Duodenal mucosa (tissue), 2 donors: ENCODE measurements around the gene CASP4.
A peak's percentile ranks its signal among the peaks of the same experiment; 100 is the strongest.

Experiments used
- H3K27ac ChIP-seq: one replicate; pipeline ENCODE4 v1.7.0; 2013; ENCODE audit warnings: low read depth, low read length
- H3K27me3 ChIP-seq, 2 donors: one replicate each; pipeline ENCODE4 v1.7.0; 2013; ENCODE audit warnings: low read length in 2 of 2, control low read depth in 1 of 2; ENCODE audit not compliant: insufficient read depth in 2 of 2, control insufficient read depth in 1 of 2
- H3K36me3 ChIP-seq, 2 donors: one replicate each; pipeline ENCODE4 v1.7.0; 2013; ENCODE audit warnings: low read length in 2 of 2, control low read depth in 1 of 2; ENCODE audit not compliant: insufficient read depth in 2 of 2, control insufficient read depth in 1 of 2
- H3K4me1 ChIP-seq, 2 donors: one replicate each; pipeline ENCODE4 v1.7.0; 2013; ENCODE audit warnings: low read length in 2 of 2, control low read depth in 1 of 2; ENCODE audit not compliant: insufficient read depth in 2 of 2, control insufficient read depth in 1 of 2
- H3K4me3 ChIP-seq, 2 donors: one replicate each; pipeline ENCODE4 v1.7.0; 2013; ENCODE audit warnings: low read length in 2 of 2, low read depth in 1 of 2
- H3K9ac ChIP-seq, 2 donors: one replicate each; pipeline ENCODE4 v1.7.0; 2013; ENCODE audit warnings: low read length in 2 of 2, low read depth in 1 of 2
- H3K9me3 ChIP-seq, 2 donors: one replicate each; pipeline ENCODE4 v1.7.0; 2013; ENCODE audit warnings: low read length in 2 of 2, control low read depth in 1 of 2; ENCODE audit not compliant: control insufficient read depth in 1 of 2

The CASP4 gene

GRCh38 chr11:104925850-104926249 lies 42.5 kb downstream of the CASP4 start:
- no peaks in the 10 kb centered on the region for H3K27me3 ChIP-seq
- no peak overlapping the region for H3K4me3 ChIP-seq
- no peaks in the 10 kb centered on the region for H3K4me1 ChIP-seq
- H3K9ac ChIP-seq = no peak overlapping the region
- H3K36me3 ChIP-seq = no peaks in the 10 kb centered on the region
- H3K9me3 ChIP-seq = peaks cover 0 to 3% of the 10 kb centered on the region in 2 donors
- H3K27ac ChIP-seq = no peak overlapping the region

DNA sequence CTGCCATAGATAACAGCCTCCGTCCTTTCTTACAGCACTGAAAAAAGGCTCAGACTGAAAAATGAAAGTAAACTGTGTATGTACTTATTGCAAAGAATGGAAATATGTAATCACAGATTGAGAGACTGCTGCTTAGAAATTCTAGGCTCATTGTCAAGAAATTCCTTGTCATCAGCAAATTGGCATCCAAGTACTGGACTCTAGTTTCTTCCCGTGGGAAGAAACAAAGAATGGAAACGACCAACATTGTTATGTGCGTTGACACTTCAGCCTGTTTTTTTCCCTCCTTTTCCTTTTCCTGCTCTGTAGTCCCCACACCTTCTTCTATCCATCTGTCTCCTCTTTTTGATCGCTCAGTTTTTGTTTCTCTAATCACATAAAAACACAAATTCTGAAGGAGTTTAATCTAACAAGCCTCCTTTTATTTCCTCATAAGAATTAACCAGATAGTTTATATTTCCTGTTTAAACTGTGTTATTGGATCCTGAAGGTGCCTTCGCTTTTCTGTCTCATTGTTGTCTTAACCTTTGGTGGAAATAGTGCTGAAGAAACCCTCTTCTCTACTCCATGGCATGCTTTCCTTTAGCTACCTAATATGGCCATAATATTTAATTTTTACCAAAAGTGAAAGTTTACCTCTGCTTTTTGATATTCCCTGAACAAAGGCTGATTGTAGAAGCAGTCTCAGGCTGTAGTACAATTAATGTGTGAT lies 50.1 kb downstream of the CASP4 start:
- Histone ChIP-seq H3K27ac (no peak overlapping the region), H3K9ac (peak overlapping the region; percentile 54 to 58), H3K4me1 (peaks cover 6 to 17% of the 10 kb centered on the region in 2 donors), H3K9me3 (no peaks in the 10 kb centered on the region), H3K27me3 (no peaks in the 10 kb centered on the region), H3K4me3 (peak overlapping the region; percentile 71 to 74), H3K36me3 (no peaks in the 10 kb centered on the region)

DNA sequence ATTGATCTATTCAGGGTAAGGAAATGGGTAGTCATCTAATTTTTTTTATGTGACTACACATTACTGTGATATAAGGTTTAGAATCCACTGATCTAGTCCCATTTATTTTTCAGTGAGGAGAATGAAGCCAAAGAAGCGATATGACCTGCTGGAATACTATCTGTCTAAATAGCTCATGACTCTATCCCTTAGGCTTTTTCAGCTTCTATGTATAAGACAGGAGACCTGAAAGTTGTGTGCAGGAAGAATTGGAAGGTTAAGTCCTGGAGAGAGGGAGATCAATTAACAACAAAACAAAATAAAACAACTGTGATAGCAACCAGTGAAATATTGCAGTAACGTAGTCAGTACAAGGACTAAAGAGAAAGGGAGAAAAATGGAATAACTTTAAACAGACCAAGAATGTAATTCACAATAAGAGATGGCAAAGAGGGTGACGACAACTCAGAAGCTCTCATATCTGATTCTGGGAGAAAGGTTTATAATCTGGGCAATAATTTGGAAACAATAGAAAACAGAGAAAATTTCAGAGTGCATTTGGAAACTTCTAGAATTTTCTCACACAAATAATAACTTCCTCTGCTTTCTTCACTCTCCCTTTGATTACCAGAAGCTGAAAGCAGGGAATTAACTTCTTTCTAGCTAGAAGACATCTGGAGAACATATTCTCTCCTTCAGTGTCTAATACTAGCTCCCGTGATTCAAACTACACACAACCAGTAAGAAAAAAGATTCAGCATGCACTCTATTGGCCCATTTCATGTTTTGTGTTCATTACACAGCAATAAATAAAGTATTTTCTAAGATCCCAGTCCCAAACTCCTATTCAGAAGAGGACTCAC lies 50.9 kb downstream of the CASP4 start:
- H3K27ac ChIP-seq = no peak overlapping the region
- no peaks in the 10 kb centered on the region for H3K9me3 ChIP-seq
- peaks cover 6 to 17% of the 10 kb centered on the region in 2 donors for H3K4me1 ChIP-seq
- peak overlapping the region; percentile 54 to 58 for H3K9ac ChIP-seq
- no peaks in the 10 kb centered on the region for H3K36me3 ChIP-seq
- no peaks in the 10 kb centered on the region for H3K27me3 ChIP-seq
- H3K4me3 ChIP-seq = peak overlapping the region; percentile 71 to 74

DNA sequence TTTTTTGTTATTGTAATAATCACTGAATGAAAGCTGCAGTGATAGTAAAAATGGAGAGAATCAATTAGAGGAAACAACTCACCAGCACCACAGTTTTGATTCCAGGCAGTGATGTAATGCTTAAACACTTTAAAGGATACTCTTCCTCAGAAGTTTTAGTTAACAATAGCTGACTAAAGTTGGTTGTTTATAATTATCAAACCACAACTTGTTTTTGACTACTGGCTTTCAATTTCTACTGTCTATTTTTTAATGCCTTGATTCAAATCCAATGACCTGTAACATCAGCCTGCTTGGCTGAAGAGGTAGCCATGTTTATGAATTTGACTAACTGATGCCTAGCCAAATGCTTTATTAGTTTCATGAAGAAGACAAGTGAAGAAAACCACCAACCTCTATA lies 51.9 kb downstream of the CASP4 start:
- no peaks in the 10 kb centered on the region for H3K36me3 ChIP-seq
- peaks cover 6 to 17% of the 10 kb centered on the region in 2 donors for H3K4me1 ChIP-seq
- no peaks in the 10 kb centered on the region for H3K27me3 ChIP-seq
- no peak overlapping the region for H3K9ac ChIP-seq
- no peak overlapping the region for H3K27ac ChIP-seq
- no peaks in the 10 kb centered on the region for H3K9me3 ChIP-seq
- H3K4me3 ChIP-seq = peak overlapping the region in 1 of 2 donors; percentile 29

GRCh38 chr11:104912102-104912501 lies 56.3 kb downstream of the CASP4 start:
- Histone ChIP-seq H3K4me3 (no peak overlapping the region), H3K9ac (no peak overlapping the region), H3K4me1 (peaks cover 6% of the 10 kb centered on the region in 2 donors), H3K36me3 (no peaks in the 10 kb centered on the region), H3K27me3 (no peaks in the 10 kb centered on the region), H3K9me3 (no peaks in the 10 kb centered on the region), H3K27ac (no peak overlapping the region)

DNA sequence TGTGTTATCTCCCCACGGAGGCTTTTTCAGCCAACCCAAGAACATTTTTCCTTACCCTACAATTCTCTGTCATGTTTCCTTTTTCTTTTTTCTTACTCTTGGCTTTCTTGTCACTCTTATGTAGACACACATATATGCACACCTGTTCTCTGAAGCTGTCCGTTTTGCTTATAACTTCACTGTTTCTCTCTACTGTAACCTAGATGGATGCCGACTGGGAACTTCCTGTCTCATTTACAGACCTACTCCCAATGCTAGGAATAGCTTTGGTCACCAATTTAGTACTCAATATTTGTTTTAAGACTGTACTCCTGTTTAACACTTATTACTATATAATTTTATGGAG lies 60.2 kb downstream of the CASP4 start:
- Histone ChIP-seq H3K36me3 (no peaks in the 10 kb centered on the region), H3K9me3 (no peaks in the 10 kb centered on the region), H3K27ac (no peak overlapping the region), H3K27me3 (no peaks in the 10 kb centered on the region), H3K4me1 (no peaks in the 10 kb centered on the region), H3K4me3 (no peak overlapping the region), H3K9ac (no peak overlapping the region)

- Histone ChIP-seq H3K27me3 (no peaks in the 10 kb centered on the region), H3K9ac (no peak overlapping the region), H3K4me1 (no peaks in the 10 kb centered on the region), H3K9me3 (no peaks in the 10 kb centered on the region), H3K4me3 (no peak overlapping the region), H3K36me3 (no peaks in the 10 kb centered on the region), H3K27ac (no peak overlapping the region)
These were observed 60.7 kb downstream of the CASP4 start for GRCh38 chr11:104907521-104908185.

- Histone ChIP-seq H3K4me3 (no peak overlapping the region), H3K36me3 (no peaks in the 10 kb centered on the region), H3K9me3 (no peaks in the 10 kb centered on the region), H3K27me3 (no peaks in the 10 kb centered on the region), H3K27ac (no peak overlapping the region), H3K4me1 (no peaks in the 10 kb centered on the region), H3K9ac (no peak overlapping the region)
These were observed 63.1 kb downstream of the CASP4 start for GRCh38 chr11:104905271-104905670.

DNA sequence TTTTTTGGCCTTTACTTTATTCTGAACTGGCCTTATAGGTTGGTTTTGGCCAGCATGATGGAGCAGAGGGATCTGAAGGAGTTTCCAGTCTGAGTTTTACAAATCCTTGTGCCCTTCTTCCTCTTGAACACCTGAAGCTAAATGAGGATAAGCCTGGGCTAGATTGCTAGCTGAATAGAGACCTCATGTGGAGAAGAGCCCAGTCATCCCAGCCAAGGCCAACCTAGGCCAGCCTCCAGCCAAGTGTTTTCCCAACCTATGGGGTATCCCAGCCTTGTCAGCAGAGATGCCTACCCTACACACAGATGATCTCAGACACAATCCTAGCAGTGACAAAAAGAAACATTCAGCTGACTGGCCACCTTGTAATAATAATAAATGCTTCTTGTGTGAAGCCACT lies 69.1 kb downstream of the CASP4 start:
- Histone ChIP-seq H3K4me1 (no peaks in the 10 kb centered on the region), H3K27me3 (no peaks in the 10 kb centered on the region), H3K9ac (no peak overlapping the region), H3K36me3 (no peaks in the 10 kb centered on the region), H3K27ac (no peak overlapping the region), H3K9me3 (no peaks in the 10 kb centered on the region), H3K4me3 (no peak overlapping the region)

- no peaks in the 10 kb centered on the region for H3K27me3 ChIP-seq
- H3K9ac ChIP-seq = no peak overlapping the region
- H3K9me3 ChIP-seq = no peaks in the 10 kb centered on the region
- no peaks in the 10 kb centered on the region for H3K36me3 ChIP-seq
- no peaks in the 10 kb centered on the region for H3K4me1 ChIP-seq
- no peak overlapping the region for H3K4me3 ChIP-seq
- no peak overlapping the region for H3K27ac ChIP-seq
These were observed 69.7 kb downstream of the CASP4 start for GRCh38 chr11:104898685-104899013.
